HCT116 (cell line): ENCODE results near the gene GCN1.

ENCODE experiments used
- CEBPB ChIP-seq: IDR thresholded peaks from 2 replicates; pipeline ENCODE4 v1.6.1; 2012; ENCODE audit warnings: low read depth
- CTCF ChIP-seq, 3 experiments: fragments of 200-600 bp in 1 of 3; sonication (generic) in 1 of 3; IDR thresholded peaks in 2 of 3; conservative IDR thresholded peaks in 1 of 3; 2 replicates each; pipeline ENCODE4 v1.5.1; 2012 to 2017; ENCODE audit warnings: low read depth in 2 of 3, low read length in 2 of 3, antibody characterized with exemption in 1 of 3, borderline replicate concordance in 1 of 3, control low read depth in 1 of 3, mild to moderate bottlenecking in 1 of 3, mixed read lengths in 1 of 3, mixed run types in 1 of 3, moderate library complexity in 1 of 3; ENCODE audit not compliant: insufficient read depth in 1 of 3
- EGR1 ChIP-seq: IDR thresholded peaks from 2 replicates; pipeline ENCODE4 v1.6.1; 2012; ENCODE audit warnings: low read depth
- EZH2 ChIP-seq: fragments of 200-600 bp; sonication (generic); IDR thresholded peaks from 2 replicates; pipeline ENCODE4 v1.6.1; 2017; ENCODE audit warnings: antibody characterized with exemption, mixed run types
- EZH2phosphoT487 ChIP-seq: fragments of 200-600 bp; IDR thresholded peaks from 2 replicates; pipeline ENCODE4 v1.6.1; 2018; ENCODE audit warnings: antibody characterized with exemption, borderline replicate concordance
- FOSL1 ChIP-seq: IDR thresholded peaks from 2 replicates; pipeline ENCODE4 v1.6.1; 2012; ENCODE audit warnings: low read depth
- POLR2A ChIP-seq: IDR thresholded peaks from 2 replicates; pipeline ENCODE4 v1.7.0; 2011; ENCODE audit warnings: borderline replicate concordance; ENCODE audit not compliant: insufficient read depth, insufficient read length; ENCODE audit errors: extremely low read depth
- RAD21 ChIP-seq: IDR thresholded peaks from 2 replicates; pipeline ENCODE4 v1.6.1; 2012; ENCODE audit warnings: low read depth, mild to moderate bottlenecking
- REST ChIP-seq: IDR thresholded peaks from 2 replicates; pipeline ENCODE4 v1.6.1; 2012; ENCODE audit warnings: low read depth
- SIN3A ChIP-seq: IDR thresholded peaks from 2 replicates; pipeline ENCODE4 v1.6.1; 2012; ENCODE audit warnings: low read depth
- SRF ChIP-seq: IDR thresholded peaks from 2 replicates; pipeline ENCODE4 v1.6.1; 2012; ENCODE audit warnings: low read depth
- TCF7L2 ChIP-seq: IDR thresholded peaks from 2 replicates; pipeline ENCODE4 v1.7.0; 2011; ENCODE audit warnings: borderline replicate concordance, inconsistent platforms; ENCODE audit not compliant: insufficient read depth, insufficient read length; ENCODE audit errors: extremely low read depth
- ZBTB33 ChIP-seq: IDR thresholded peaks from 2 replicates; pipeline ENCODE4 v1.6.1; 2011; ENCODE audit warnings: mild to moderate bottlenecking, low read length, moderate library complexity; ENCODE audit not compliant: insufficient replicate concordance; ENCODE audit errors: extremely low read depth
- TF ChIP-seq, protein P1 (sequence below): IDR thresholded peaks from 2 replicates; pipeline ENCODE4 v1.6.1; 2012

- TF ChIP-seq RAD21 (no peak), CTCF (IDR thresholded peaks at IDR 0.05 in 2 of 3, conservative IDR thresholded peaks at IDR 0.05 in 1 of 3; ENCODE audit: borderline replicate concordance in 1 of 3, insufficient read depth in 1 of 3, low read depth in 2 of 3, low read length in 2 of 3) (no peak), POLR2A (no peak), SIN3A (no peak), TCF7L2 (no peak), EZH2 (no peak), SRF (no peak), REST (no peak), CEBPB (no peak), FOSL1 (no peak), EGR1 (no peak), EZH2phosphoT487 (no peak), ZBTB33 (no peak)
- TF ChIP-seq, protein P1, sequence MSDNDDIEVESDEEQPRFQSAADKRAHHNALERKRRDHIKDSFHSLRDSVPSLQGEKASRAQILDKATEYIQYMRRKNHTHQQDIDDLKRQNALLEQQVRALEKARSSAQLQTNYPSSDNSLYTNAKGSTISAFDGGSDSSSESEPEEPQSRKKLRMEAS: no peak
Measured at GRCh38 chr12:120079411-120080400, 114.8 kb downstream of the GCN1 start.
